ENCODE results near the gene ATP5F1A.

ATP5F1A gene

GRCh38 chr18:46070232-46070631 lies 27.9 kb downstream of the ATP5F1A start:
- Histone ChIP-seq H3K27me3 (replicated peaks in 2 of 5; ENCODE audit: control insufficient read depth in 4 of 5, insufficient read depth in 5 of 5, low read length in 4 of 5) (no peaks in the 10 kb centered on the region), H3K4me1 (ENCODE audit: control extremely low read depth in 1 of 4, control insufficient read depth in 4 of 4, insufficient read depth in 4 of 4, low read length in 3 of 4) (peaks cover 2 to 41% (median 33%) of the 10 kb centered on the region in 4 experiments), H3K9me3 (ENCODE audit: control extremely low read depth in 1 of 5, control insufficient read depth in 4 of 5, insufficient read depth in 2 of 5, low read depth in 1 of 5, low read length in 4 of 5) (no peaks in the 10 kb centered on the region), H3K36me3 (ENCODE audit: control insufficient read depth in 4 of 4, insufficient read depth in 4 of 4, low read length in 3 of 4) (peaks cover 0 to 6% (median 0%) of the 10 kb centered on the region in 4 experiments), H3K4me3 (ENCODE audit: control insufficient read depth in 1 of 7, extremely low read depth in 1 of 7, insufficient read depth in 4 of 7, low read depth in 2 of 7, low read length in 6 of 7) (peak overlapping the region in 4 of 7 experiments; percentile 75 to 92 (median 82)), H3K27ac (ENCODE audit: insufficient read depth in 1 of 2, low read depth in 1 of 2, low read length in 2 of 2, poor library complexity in 1 of 2, severe bottlenecking in 2 of 2) (peak overlapping the region in 1 of 2 experiments; percentile 68)
- DNase-seq, result peak in 2 of 3 donors; percentile 22 to 24
- POLR2A ChIA-PET, result no interaction called here
- WGBS (ENCODE audit: insufficient coverage), result 80% methylated on average over 1 of the region's 6 CpGs
- CTCF ChIA-PET, result interaction anchor here (0.7 to 4.0 kb wide), 8 partner anchors 10 to 138 kb away, joined by 3 to 26 read pairs (median 4); no protein-coding TSS in a partner anchor

DNA sequence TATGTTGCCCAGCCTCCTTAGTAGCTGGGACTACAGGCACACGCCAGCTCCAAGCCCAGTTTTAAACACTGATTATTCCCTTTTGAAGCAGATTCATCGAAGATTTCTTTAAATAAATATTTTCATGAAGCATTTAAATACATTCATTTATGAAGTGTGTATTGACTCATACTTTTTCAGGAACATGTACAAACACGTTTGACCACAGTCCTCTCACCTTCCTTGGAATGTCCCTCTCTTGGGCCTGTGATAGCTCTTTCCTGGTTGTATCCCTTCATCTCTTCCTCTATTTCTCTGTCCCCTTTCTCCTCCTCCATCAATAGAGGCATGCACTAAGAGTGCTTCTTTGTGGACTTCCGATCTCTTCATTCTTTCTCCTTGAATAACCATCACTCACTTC lies 28.6 kb downstream of the ATP5F1A start:
- Histone ChIP-seq H3K27ac (ENCODE audit: insufficient read depth in 1 of 2, low read depth in 1 of 2, low read length in 2 of 2, poor library complexity in 1 of 2, severe bottlenecking in 2 of 2) (no peak overlapping the region), H3K27me3 (replicated peaks in 2 of 5; ENCODE audit: control insufficient read depth in 4 of 5, insufficient read depth in 5 of 5, low read length in 4 of 5) (no peaks in the 10 kb centered on the region), H3K36me3 (ENCODE audit: control insufficient read depth in 4 of 4, insufficient read depth in 4 of 4, low read length in 3 of 4) (peaks cover 0 to 6% (median 0%) of the 10 kb centered on the region in 4 experiments), H3K4me3 (ENCODE audit: control insufficient read depth in 1 of 7, extremely low read depth in 1 of 7, insufficient read depth in 4 of 7, low read depth in 2 of 7, low read length in 6 of 7) (no peak overlapping the region), H3K4me1 (ENCODE audit: control extremely low read depth in 1 of 4, control insufficient read depth in 4 of 4, insufficient read depth in 4 of 4, low read length in 3 of 4) (peaks cover 2 to 41% (median 33%) of the 10 kb centered on the region in 4 experiments), H3K9me3 (ENCODE audit: control extremely low read depth in 1 of 5, control insufficient read depth in 4 of 5, insufficient read depth in 2 of 5, low read depth in 1 of 5, low read length in 4 of 5) (no peaks in the 10 kb centered on the region)
- ChIA-PET POLR2A (no interaction called here), CTCF (interaction anchor here (0.9 to 2.3 kb wide), 5 partner anchors 9 to 137 kb away, joined by 3 to 7 read pairs (median 4); no protein-coding TSS in a partner anchor)
- 82% methylated on average over 2 of the region's 4 CpGs for WGBS (ENCODE audit: insufficient coverage)
- DNase-seq, result no peak

GRCh38 chr18:46068763-46069162 lies 29.3 kb downstream of the ATP5F1A start:
- H3K27me3 ChIP-seq (replicated peaks in 2 of 5; ENCODE audit: control insufficient read depth in 4 of 5, insufficient read depth in 5 of 5, low read length in 4 of 5), result no peaks in the 10 kb centered on the region
- 50% methylated on average over 1 of the region's 1 CpG for WGBS (ENCODE audit: insufficient coverage)
- peaks cover 0 to 6% (median 0%) of the 10 kb centered on the region in 4 experiments for H3K36me3 ChIP-seq (ENCODE audit: control insufficient read depth in 4 of 4, insufficient read depth in 4 of 4, low read length in 3 of 4)
- ChIA-PET CTCF (interaction anchor here (0.6 to 1.3 kb wide), 2 partner anchors 14 to 23 kb away, joined by 3 to 7 read pairs; no protein-coding TSS in a partner anchor), POLR2A (no interaction called here)
- no peaks in the 10 kb centered on the region for H3K9me3 ChIP-seq (ENCODE audit: control extremely low read depth in 1 of 5, control insufficient read depth in 4 of 5, insufficient read depth in 2 of 5, low read depth in 1 of 5, low read length in 4 of 5)
- H3K4me1 ChIP-seq (ENCODE audit: control extremely low read depth in 1 of 4, control insufficient read depth in 4 of 4, insufficient read depth in 4 of 4, low read length in 3 of 4), result peaks cover 2 to 41% (median 34%) of the 10 kb centered on the region in 4 experiments
- no peak for DNase-seq
- no peak overlapping the region for H3K27ac ChIP-seq (ENCODE audit: insufficient read depth in 1 of 2, low read depth in 1 of 2, low read length in 2 of 2, poor library complexity in 1 of 2, severe bottlenecking in 2 of 2)
- H3K4me3 ChIP-seq (ENCODE audit: control insufficient read depth in 1 of 7, extremely low read depth in 1 of 7, insufficient read depth in 4 of 7, low read depth in 2 of 7, low read length in 6 of 7), result no peak overlapping the region

DNA sequence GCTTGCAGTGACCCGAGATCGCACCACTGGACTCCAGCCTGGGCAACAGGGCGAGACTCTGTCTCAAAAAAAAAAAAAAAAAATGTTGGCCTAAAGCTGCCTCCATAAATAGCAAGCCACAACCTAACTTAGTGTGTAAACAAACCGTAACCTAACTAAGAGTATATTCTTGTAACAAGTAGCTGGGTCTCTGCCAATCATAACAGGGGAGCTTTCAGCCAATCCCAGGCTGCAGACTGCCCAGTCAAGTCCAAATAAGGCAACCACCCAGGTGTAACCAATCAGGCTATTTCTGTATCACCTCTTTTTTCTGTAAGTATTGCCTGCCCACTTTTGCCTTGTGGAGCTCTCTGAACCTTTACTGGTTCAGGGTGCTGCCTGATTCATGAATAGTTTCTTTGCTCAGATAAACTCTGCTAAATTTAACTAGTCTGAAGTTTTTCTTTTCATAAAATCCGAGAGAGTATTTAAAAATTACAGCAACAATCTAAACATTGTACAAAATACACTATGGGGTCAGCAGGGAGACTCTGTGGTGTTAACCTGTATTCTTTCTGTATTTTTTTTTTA lies 30.6 kb downstream of the ATP5F1A start:
- WGBS (ENCODE audit: insufficient coverage), result 86% methylated on average over 1 of the region's 5 CpGs
- POLR2A ChIA-PET, result no interaction called here
- Histone ChIP-seq H3K36me3 (ENCODE audit: control insufficient read depth in 4 of 4, insufficient read depth in 4 of 4, low read length in 3 of 4) (peaks cover 0 to 6% (median 0%) of the 10 kb centered on the region in 4 experiments), H3K4me1 (ENCODE audit: control extremely low read depth in 1 of 4, control insufficient read depth in 4 of 4, insufficient read depth in 4 of 4, low read length in 3 of 4) (peaks cover 2 to 32% (median 27%) of the 10 kb centered on the region in 4 experiments), H3K4me3 (ENCODE audit: control insufficient read depth in 1 of 7, extremely low read depth in 1 of 7, insufficient read depth in 4 of 7, low read depth in 2 of 7, low read length in 6 of 7) (no peak overlapping the region), H3K27me3 (replicated peaks in 2 of 5; ENCODE audit: control insufficient read depth in 4 of 5, insufficient read depth in 5 of 5, low read length in 4 of 5) (no peaks in the 10 kb centered on the region), H3K27ac (ENCODE audit: insufficient read depth in 1 of 2, low read depth in 1 of 2, low read length in 2 of 2, poor library complexity in 1 of 2, severe bottlenecking in 2 of 2) (no peak overlapping the region), H3K9me3 (ENCODE audit: control extremely low read depth in 1 of 5, control insufficient read depth in 4 of 5, insufficient read depth in 2 of 5, low read depth in 1 of 5, low read length in 4 of 5) (no peaks in the 10 kb centered on the region)
- DNase-seq, result no peak
- CTCF ChIA-PET, result interaction anchor here (1.1 kb wide), 1 partner anchor 33 kb away, joined by 4 read pairs; no protein-coding TSS in a partner anchor

DNA sequence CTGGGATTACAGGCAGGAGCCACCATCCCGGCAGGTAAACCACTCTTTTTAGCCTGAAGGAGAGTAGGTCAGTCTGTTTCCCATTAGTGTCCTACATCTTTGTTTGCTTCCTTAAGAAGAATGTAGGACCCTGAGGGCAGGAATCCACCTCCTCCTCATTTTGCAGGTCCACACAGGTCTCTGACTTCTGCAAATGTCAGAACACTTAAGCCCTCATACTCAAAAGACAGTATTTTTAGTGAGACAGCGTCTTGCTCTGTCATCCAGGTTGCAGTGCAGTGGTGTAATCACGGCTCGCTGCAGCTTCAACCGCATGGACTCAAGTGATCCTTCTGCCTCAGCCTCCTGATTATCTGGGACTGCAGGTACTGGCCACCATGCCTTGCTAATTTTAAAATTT lies 35.3 kb downstream of the ATP5F1A start:
- no peak overlapping the region for H3K27ac ChIP-seq (ENCODE audit: insufficient read depth in 1 of 2, low read depth in 1 of 2, low read length in 2 of 2, poor library complexity in 1 of 2, severe bottlenecking in 2 of 2)
- H3K4me1 ChIP-seq (ENCODE audit: control extremely low read depth in 1 of 4, control insufficient read depth in 4 of 4, insufficient read depth in 4 of 4, low read length in 3 of 4), result peaks cover 5 to 16% (median 10%) of the 10 kb centered on the region in 4 experiments
- no peaks in the 10 kb centered on the region for H3K36me3 ChIP-seq (ENCODE audit: control insufficient read depth in 4 of 4, insufficient read depth in 4 of 4, low read length in 3 of 4)
- ChIA-PET CTCF (interaction anchor here (1.0 kb wide), 1 partner anchor 11 kb away, joined by 4 read pairs; no protein-coding TSS in a partner anchor), POLR2A (no interaction called here)
- H3K9me3 ChIP-seq (ENCODE audit: control extremely low read depth in 1 of 5, control insufficient read depth in 4 of 5, insufficient read depth in 2 of 5, low read depth in 1 of 5, low read length in 4 of 5), result no peaks in the 10 kb centered on the region
- H3K4me3 ChIP-seq (ENCODE audit: control insufficient read depth in 1 of 7, extremely low read depth in 1 of 7, insufficient read depth in 4 of 7, low read depth in 2 of 7, low read length in 6 of 7), result no peak overlapping the region
- no peaks in the 10 kb centered on the region for H3K27me3 ChIP-seq (replicated peaks in 2 of 5; ENCODE audit: control insufficient read depth in 4 of 5, insufficient read depth in 5 of 5, low read length in 4 of 5)
- 96% methylated on average over 5 of the region's 5 CpGs for WGBS (ENCODE audit: insufficient coverage)
- DNase-seq, result no peak

- Histone ChIP-seq H3K27ac (ENCODE audit: insufficient read depth in 1 of 2, low read depth in 1 of 2, low read length in 2 of 2, poor library complexity in 1 of 2, severe bottlenecking in 2 of 2) (peak overlapping the region in 1 of 2 experiments; percentile 20), H3K4me3 (ENCODE audit: control insufficient read depth in 1 of 7, extremely low read depth in 1 of 7, insufficient read depth in 4 of 7, low read depth in 2 of 7, low read length in 6 of 7) (no peak overlapping the region), H3K27me3 (replicated peaks in 2 of 5; ENCODE audit: control insufficient read depth in 4 of 5, insufficient read depth in 5 of 5, low read length in 4 of 5) (no peaks in the 10 kb centered on the region), H3K4me1 (ENCODE audit: control extremely low read depth in 1 of 4, control insufficient read depth in 4 of 4, insufficient read depth in 4 of 4, low read length in 3 of 4) (peaks cover 5 to 18% (median 11%) of the 10 kb centered on the region in 4 experiments), H3K36me3 (ENCODE audit: control insufficient read depth in 4 of 4, insufficient read depth in 4 of 4, low read length in 3 of 4) (no peaks in the 10 kb centered on the region), H3K9me3 (ENCODE audit: control extremely low read depth in 1 of 5, control insufficient read depth in 4 of 5, insufficient read depth in 2 of 5, low read depth in 1 of 5, low read length in 4 of 5) (no peaks in the 10 kb centered on the region)
- 100% methylated on average over 1 of the region's 1 CpG for WGBS (ENCODE audit: insufficient coverage)
- POLR2A ChIA-PET, result interaction anchor here (0.6 to 0.8 kb wide), 4 partner anchors 10 to 55 kb away, joined by 3 to 5 read pairs (median 4); no protein-coding TSS in a partner anchor
- CTCF ChIA-PET, result interaction anchor here (1.6 to 2.7 kb wide), 3 partner anchors 10 to 49 kb away, joined by 4 to 12 read pairs (median 10); partner anchors contain the start of gene PSTPIP2
- no peak for DNase-seq
These were observed 36.3 kb downstream of the ATP5F1A start for GRCh38 chr18:46061796-46062195.

DNA sequence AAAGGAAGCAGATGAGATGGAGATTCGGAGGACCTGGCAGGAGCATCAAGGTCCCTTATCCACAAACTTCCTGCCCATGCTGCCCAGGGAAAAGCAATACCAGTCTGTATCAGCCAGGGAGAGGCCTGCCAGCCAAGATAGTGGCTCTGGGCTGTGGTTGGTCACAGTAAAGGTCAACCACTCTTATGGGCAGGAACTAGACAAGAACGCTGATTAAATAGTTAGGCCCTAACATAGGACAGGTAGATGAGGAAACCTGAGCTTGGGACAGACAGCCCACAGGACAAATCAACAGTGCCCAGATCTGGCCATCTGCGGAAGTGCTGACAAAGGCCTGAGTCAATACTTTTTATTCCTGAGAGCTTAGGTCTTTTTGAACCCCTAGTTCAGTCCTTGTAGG lies 36.7 kb downstream of the ATP5F1A start:
- POLR2A ChIA-PET, result interaction anchor here (0.6 to 0.8 kb wide), 4 partner anchors 10 to 55 kb away, joined by 3 to 5 read pairs (median 4); no protein-coding TSS in a partner anchor
- Histone ChIP-seq H3K27me3 (replicated peaks in 2 of 5; ENCODE audit: control insufficient read depth in 4 of 5, insufficient read depth in 5 of 5, low read length in 4 of 5) (no peaks in the 10 kb centered on the region), H3K27ac (ENCODE audit: insufficient read depth in 1 of 2, low read depth in 1 of 2, low read length in 2 of 2, poor library complexity in 1 of 2, severe bottlenecking in 2 of 2) (peak overlapping the region in 1 of 2 experiments; percentile 20), H3K36me3 (ENCODE audit: control insufficient read depth in 4 of 4, insufficient read depth in 4 of 4, low read length in 3 of 4) (no peaks in the 10 kb centered on the region), H3K4me3 (ENCODE audit: control insufficient read depth in 1 of 7, extremely low read depth in 1 of 7, insufficient read depth in 4 of 7, low read depth in 2 of 7, low read length in 6 of 7) (no peak overlapping the region), H3K4me1 (ENCODE audit: control extremely low read depth in 1 of 4, control insufficient read depth in 4 of 4, insufficient read depth in 4 of 4, low read length in 3 of 4) (peaks cover 5 to 18% (median 12%) of the 10 kb centered on the region in 4 experiments), H3K9me3 (ENCODE audit: control extremely low read depth in 1 of 5, control insufficient read depth in 4 of 5, insufficient read depth in 2 of 5, low read depth in 1 of 5, low read length in 4 of 5) (no peaks in the 10 kb centered on the region)
- 51% methylated on average over 3 of the region's 3 CpGs for WGBS (ENCODE audit: insufficient coverage)
- no peak for DNase-seq
- CTCF ChIA-PET, result interaction anchor here (1.3 to 2.7 kb wide), 5 partner anchors 8 to 48 kb away, joined by 4 to 12 read pairs (median 4); partner anchors contain the start of gene PSTPIP2
